Duodenal mucosa (tissue), 2 donors: ENCODE data around the gene LRIG1.
A peak's percentile ranks its signal among the peaks of the same experiment; 100 is the strongest.

Experiments used
- H3K27ac ChIP-seq: one replicate; pipeline ENCODE4 v1.7.0; 2013; ENCODE audit warnings: low read depth, low read length
- H3K27me3 ChIP-seq, 2 donors: one replicate each; pipeline ENCODE4 v1.7.0; 2013; ENCODE audit warnings: low read length in 2 of 2, control low read depth in 1 of 2; ENCODE audit not compliant: insufficient read depth in 2 of 2, control insufficient read depth in 1 of 2
- H3K36me3 ChIP-seq, 2 donors: one replicate each; pipeline ENCODE4 v1.7.0; 2013; ENCODE audit warnings: low read length in 2 of 2, control low read depth in 1 of 2; ENCODE audit not compliant: insufficient read depth in 2 of 2, control insufficient read depth in 1 of 2
- H3K4me1 ChIP-seq, 2 donors: one replicate each; pipeline ENCODE4 v1.7.0; 2013; ENCODE audit warnings: low read length in 2 of 2, control low read depth in 1 of 2; ENCODE audit not compliant: insufficient read depth in 2 of 2, control insufficient read depth in 1 of 2
- H3K4me3 ChIP-seq, 2 donors: one replicate each; pipeline ENCODE4 v1.7.0; 2013; ENCODE audit warnings: low read length in 2 of 2, low read depth in 1 of 2
- H3K9ac ChIP-seq, 2 donors: one replicate each; pipeline ENCODE4 v1.7.0; 2013; ENCODE audit warnings: low read length in 2 of 2, low read depth in 1 of 2
- H3K9me3 ChIP-seq, 2 donors: one replicate each; pipeline ENCODE4 v1.7.0; 2013; ENCODE audit warnings: low read length in 2 of 2, control low read depth in 1 of 2; ENCODE audit not compliant: control insufficient read depth in 1 of 2

Gene LRIG1

GRCh38 chr3:66483409-66483906, 17.4 kb downstream of the LRIG1 start:
- no peaks in the 10 kb centered on the region for H3K9me3 ChIP-seq
- no peaks in the 10 kb centered on the region for H3K27me3 ChIP-seq
- H3K4me3 ChIP-seq: peak overlapping the region; percentile 0 to 31
- H3K4me1 ChIP-seq: peaks cover 64 to 85% of the 10 kb centered on the region in 2 donors
- peak overlapping the region; percentile 7 for H3K27ac ChIP-seq
- no peaks in the 10 kb centered on the region for H3K36me3 ChIP-seq
- H3K9ac ChIP-seq: peak overlapping the region; percentile 14 to 51

GRCh38 chr3:66483006-66483405, 17.8 kb downstream of the LRIG1 start:
- Histone ChIP-seq H3K4me1 (peaks cover 68 to 89% of the 10 kb centered on the region in 2 donors), H3K9ac (peak overlapping the region; percentile 14 to 51)

GRCh38 chr3:66482018-66482404, 18.8 kb downstream of the LRIG1 start:
- Histone ChIP-seq H3K4me3 (peak overlapping the region; percentile 16 to 28), H3K4me1 (peaks cover 74 to 92% of the 10 kb centered on the region in 2 donors), H3K27ac (no peak overlapping the region), H3K9ac (no peak overlapping the region), H3K27me3 (no peaks in the 10 kb centered on the region), H3K36me3 (no peaks in the 10 kb centered on the region), H3K9me3 (no peaks in the 10 kb centered on the region)

More at GRCh38 chr3:66483006-66483405, 17.8 kb downstream of the LRIG1 start:
- Histone ChIP-seq H3K9me3 (no peaks in the 10 kb centered on the region), H3K4me3 (peak overlapping the region; percentile 0 to 31), H3K27me3 (no peaks in the 10 kb centered on the region), H3K27ac (peak overlapping the region; percentile 7), H3K36me3 (no peaks in the 10 kb centered on the region)

- H3K9ac ChIP-seq: no peak overlapping the region
- no peaks in the 10 kb centered on the region for H3K27me3 ChIP-seq
- H3K4me3 ChIP-seq: peak overlapping the region; percentile 16 to 28
- no peaks in the 10 kb centered on the region for H3K9me3 ChIP-seq
- H3K4me1 ChIP-seq: peaks cover 80 to 94% of the 10 kb centered on the region in 2 donors
- H3K36me3 ChIP-seq: no peaks in the 10 kb centered on the region
- no peak overlapping the region for H3K27ac ChIP-seq
These were observed 19.5 kb downstream of the LRIG1 start for GRCh38 chr3:66481071-66482017.

DNA sequence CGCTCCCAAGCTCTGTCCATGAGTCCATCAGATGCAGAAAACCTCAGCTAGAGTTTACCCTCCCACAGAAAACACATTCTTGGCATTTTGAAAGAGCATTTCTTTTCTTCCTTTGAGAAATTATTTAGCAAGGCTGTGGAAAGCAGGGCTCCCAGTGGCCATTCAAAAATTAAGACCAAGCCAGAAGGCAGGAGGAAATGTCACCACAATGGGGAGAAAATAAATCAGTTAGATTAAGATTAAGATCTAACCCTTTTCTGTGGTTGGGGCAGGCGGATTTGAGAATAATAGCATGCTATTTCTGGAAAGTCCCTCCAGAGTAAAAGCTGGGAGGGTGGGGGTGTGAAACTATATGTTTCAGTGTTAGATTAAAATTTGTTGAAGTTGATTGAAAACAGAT, 20.2 kb downstream of the LRIG1 start:
- no peaks in the 10 kb centered on the region for H3K9me3 ChIP-seq
- no peaks in the 10 kb centered on the region for H3K36me3 ChIP-seq
- no peak overlapping the region for H3K9ac ChIP-seq
- peak overlapping the region; percentile 16 to 28 for H3K4me3 ChIP-seq
- peaks cover 87 to 94% of the 10 kb centered on the region in 2 donors for H3K4me1 ChIP-seq
- no peaks in the 10 kb centered on the region for H3K27me3 ChIP-seq
- no peak overlapping the region for H3K27ac ChIP-seq

DNA sequence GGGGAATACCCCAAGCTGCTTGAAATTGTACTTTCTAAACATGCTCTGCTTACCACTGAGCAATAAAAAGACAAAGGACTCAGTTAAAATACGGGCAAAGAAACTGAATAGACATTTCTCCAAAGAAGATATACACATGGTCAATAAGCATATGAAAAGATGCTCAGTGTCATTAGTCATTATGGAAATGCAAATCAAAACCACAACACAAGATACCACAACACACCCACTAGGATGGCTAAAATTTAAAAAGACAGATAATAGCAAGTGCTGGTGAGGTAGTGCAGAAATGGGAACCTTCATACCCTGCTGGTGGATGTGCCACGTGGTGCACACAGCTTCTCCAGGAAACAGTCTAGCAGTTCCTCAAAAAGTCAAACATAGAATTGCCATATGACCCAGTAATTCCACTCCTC, 21.3 kb downstream of the LRIG1 start:
- Histone ChIP-seq H3K9ac (no peak overlapping the region), H3K27ac (no peak overlapping the region)

GRCh38 chr3:66478960-66479359, 21.9 kb downstream of the LRIG1 start:
- Histone ChIP-seq H3K4me3 (peak overlapping the region in 1 of 2 donors; percentile 12), H3K4me1 (peaks cover 91 to 95% of the 10 kb centered on the region in 2 donors), H3K36me3 (no peaks in the 10 kb centered on the region), H3K9ac (peak overlapping the region in 1 of 2 donors; percentile 9), H3K27me3 (no peaks in the 10 kb centered on the region), H3K9me3 (no peaks in the 10 kb centered on the region), H3K27ac (no peak overlapping the region)

More for the DNA sequence above, 21.3 kb downstream of the LRIG1 start:
- no peak overlapping the region for H3K4me3 ChIP-seq
- H3K36me3 ChIP-seq: no peaks in the 10 kb centered on the region
- no peaks in the 10 kb centered on the region for H3K9me3 ChIP-seq
- no peaks in the 10 kb centered on the region for H3K27me3 ChIP-seq
- H3K4me1 ChIP-seq: peaks cover 94 to 98% of the 10 kb centered on the region in 2 donors

DNA sequence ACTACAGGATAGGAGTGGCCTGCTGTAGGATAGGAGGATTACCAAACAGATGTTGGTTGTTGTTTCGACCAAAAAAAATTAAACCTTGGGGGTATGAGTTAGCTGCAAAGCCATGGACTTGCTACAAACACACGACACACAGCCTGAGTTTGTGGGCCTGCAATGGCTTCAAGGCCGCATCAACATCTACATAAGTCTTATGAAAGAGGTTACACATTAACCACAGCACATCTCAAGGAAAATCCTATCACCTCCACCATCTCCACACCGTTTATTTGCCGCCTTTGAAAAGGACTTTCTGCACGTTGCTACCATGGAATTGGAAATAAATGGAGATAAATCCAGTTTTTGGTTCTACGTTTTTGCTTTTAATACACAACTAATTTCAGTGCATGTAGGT, 23.0 kb downstream of the LRIG1 start:
- Histone ChIP-seq H3K27me3 (no peaks in the 10 kb centered on the region), H3K27ac (no peak overlapping the region), H3K36me3 (no peaks in the 10 kb centered on the region), H3K4me1 (peaks cover 91 to 95% of the 10 kb centered on the region in 2 donors), H3K9me3 (no peaks in the 10 kb centered on the region), H3K9ac (no peak overlapping the region), H3K4me3 (no peak overlapping the region)

- peaks cover 89 to 94% of the 10 kb centered on the region in 2 donors for H3K4me1 ChIP-seq
- H3K36me3 ChIP-seq: no peaks in the 10 kb centered on the region
- H3K9ac ChIP-seq: no peak overlapping the region
- peak overlapping the region in 1 of 2 donors; percentile 8 for H3K4me3 ChIP-seq
- no peaks in the 10 kb centered on the region for H3K9me3 ChIP-seq
- H3K27ac ChIP-seq: no peak overlapping the region
- no peaks in the 10 kb centered on the region for H3K27me3 ChIP-seq
These were observed 23.9 kb downstream of the LRIG1 start for GRCh38 chr3:66476852-66477381.

- H3K27me3 ChIP-seq: no peaks in the 10 kb centered on the region
- H3K36me3 ChIP-seq: no peaks in the 10 kb centered on the region
- H3K4me3 ChIP-seq: no peak overlapping the region
- peaks cover 82 to 88% of the 10 kb centered on the region in 2 donors for H3K4me1 ChIP-seq
- no peak overlapping the region for H3K9ac ChIP-seq
- no peaks in the 10 kb centered on the region for H3K9me3 ChIP-seq
- no peak overlapping the region for H3K27ac ChIP-seq
These were observed 25.3 kb downstream of the LRIG1 start for GRCh38 chr3:66475386-66476020.
